Measurements from ENCODE around the gene VPS35. TPM values are rescaled to one million over a fixed set of nuclear protein-coding genes. Genes with fewer than 3 reads are reported as not detected.
A peak's percentile ranks its signal among the peaks of the same experiment; 100 is the strongest.

Gene VPS35
- total and polyA plus RNA-seq, 2 of the 13 experiments (the other 11 are each of a cell fraction or from before 2014, with no cell fraction given): 30.7 to 136 TPM

- 0 out of 2 replicates have a peak, but pooled peaks have one; percentile 34 for TF ChIP-seq ZNF512 (CRISPR knock-in tag; IDR thresholded peaks at IDR 0.05)
- TF ChIP-seq ZNF430 (CRISPR knock-in tag; IDR thresholded peaks at IDR 0.05): peak; percentile 63; the same call in 1 of the 2 replicates
- TF ChIP-seq DBP (CRISPR knock-in tag; IDR thresholded peaks at IDR 0.05; ENCODE audit: not compliant biosample characterization): peak; percentile 42
- TF ChIP-seq SKI (IDR thresholded peaks at IDR 0.05; ENCODE audit: partially characterized antibody): no peak
- peak; percentile 46; the same call in 1 of the 2 replicates for TF ChIP-seq ZBTB37 (CRISPR knock-in tag; IDR thresholded peaks at IDR 0.05)
- TF ChIP-seq REL (CRISPR knock-in tag; conservative IDR thresholded peaks at IDR 0.05): no peak; the same call in 1 of the 2 replicates
- TF ChIP-seq TAF1 (CRISPR knock-in tag; IDR thresholded peaks at IDR 0.05): peak; percentile 50; the same call in 1 of the 2 replicates
- TF ChIP-seq ZNF224 (CRISPR knock-in tag; IDR thresholded peaks at IDR 0.05): no peak; the same call in 1 of the 2 replicates
- no peak for TF ChIP-seq NFYB (CRISPR knock-in tag; IDR thresholded peaks at IDR 0.05)
- TF ChIP-seq CREM (IDR thresholded peaks at IDR 0.05): no peak; the same call in 1 of the 2 replicates
- no peak for TF ChIP-seq CREM (CRISPR knock-in tag; IDR thresholded peaks at IDR 0.05)
- no peak for TF ChIP-seq ESRRA (CRISPR knock-in tag; IDR thresholded peaks at IDR 0.05; ENCODE audit: low read depth)
- no peak for TF ChIP-seq ZNF704 (CRISPR knock-in tag; IDR thresholded peaks at IDR 0.05; ENCODE audit: borderline replicate concordance)
- TF ChIP-seq KLF9 (CRISPR knock-in tag; IDR thresholded peaks at IDR 0.05; ENCODE audit: low read depth): peak; percentile 94
- peak; percentile 57; the same call in 1 of the 2 replicates for TF ChIP-seq ZNF180 (CRISPR knock-in tag; IDR thresholded peaks at IDR 0.05; ENCODE audit: borderline replicate concordance, low read depth)
- no peak for TF ChIP-seq SNRNP70 (IDR thresholded peaks at IDR 0.05; ENCODE audit: low read depth, low read length)
- peak; percentile 75; the same call in 1 of the 2 replicates for TF ChIP-seq KMT2B (CRISPR knock-in tag; IDR thresholded peaks at IDR 0.05)
- no peak for TF ChIP-seq ETV5 (CRISPR knock-in tag; IDR thresholded peaks at IDR 0.05; ENCODE audit: borderline replicate concordance)
- peak; percentile 66 for TF ChIP-seq ZNF574 (CRISPR knock-in tag; IDR thresholded peaks at IDR 0.05)
Measured at GRCh38 chr16:46688654-46689364, at the start of gene VPS35 (continued).
